DMS53 (cell line): ENCODE data around the gene CDK6.
A peak's percentile ranks its signal among the peaks of the same experiment; 100 is the strongest.
"Not testable (repeated sequence)": the region's sequence is repeated elsewhere in the genome, so short reads cannot be mapped to it uniquely, and the experiment has no call there.

Source experiments
- DNase-seq: peaks from one replicate; lab custom pipeline; 2025; lab: John Stamatoyannopoulos, UW

The CDK6 gene

DNA sequence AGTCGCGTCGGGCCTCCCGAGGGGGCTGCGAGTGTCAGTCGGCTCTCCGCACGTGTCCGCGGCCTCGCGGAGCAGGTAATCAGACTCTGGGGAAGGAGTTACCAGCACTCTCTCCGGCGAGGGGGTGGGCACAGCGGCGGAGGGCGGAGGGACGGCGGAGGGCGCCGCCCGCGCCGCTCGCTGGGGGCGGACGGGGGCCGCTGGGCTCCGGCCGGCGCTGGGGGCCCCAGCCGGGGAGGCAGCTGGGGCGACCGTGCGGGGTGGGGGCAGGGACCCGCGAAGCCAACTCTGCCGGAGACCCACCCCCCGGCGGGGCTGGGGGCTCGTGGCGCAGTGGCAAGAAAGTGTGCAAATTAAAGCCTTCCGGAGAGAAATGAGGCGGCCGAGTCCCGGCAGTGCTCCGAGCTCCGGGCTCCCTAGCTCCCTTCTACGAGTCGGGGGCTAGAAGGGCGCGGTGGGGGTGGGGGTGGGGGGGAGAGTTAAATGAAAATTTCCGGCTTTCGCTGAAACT, at the start of gene CDK6:
Gene CDK6, minus strand, starts transcription at position 85 of the 511 bp plus-strand sequence. CDS start 3,250 bp downstream, outside the sequence.
- DNase-seq: peak; percentile 92

DNA sequence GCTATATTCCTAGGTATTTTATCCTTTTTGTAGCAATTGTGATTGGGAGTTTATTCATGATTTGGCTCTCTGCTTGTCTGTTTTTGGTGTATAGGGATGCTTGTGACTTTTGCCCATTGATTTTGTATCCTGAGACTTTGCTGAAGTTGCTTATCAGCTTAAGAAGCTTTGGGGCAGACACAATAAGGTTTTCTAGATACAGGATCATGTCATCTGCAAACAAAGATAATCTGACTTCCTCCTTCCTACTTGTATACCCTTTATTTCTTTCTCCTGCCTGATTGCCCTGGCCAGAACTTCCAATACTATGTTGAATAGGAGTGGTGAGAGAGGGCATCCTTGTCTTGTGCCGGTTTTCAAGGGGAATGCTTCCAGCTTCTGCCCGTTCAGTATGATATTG, 49.7 kb upstream of the CDK6 start:
- DNase-seq: not testable (repeated sequence)

DNA sequence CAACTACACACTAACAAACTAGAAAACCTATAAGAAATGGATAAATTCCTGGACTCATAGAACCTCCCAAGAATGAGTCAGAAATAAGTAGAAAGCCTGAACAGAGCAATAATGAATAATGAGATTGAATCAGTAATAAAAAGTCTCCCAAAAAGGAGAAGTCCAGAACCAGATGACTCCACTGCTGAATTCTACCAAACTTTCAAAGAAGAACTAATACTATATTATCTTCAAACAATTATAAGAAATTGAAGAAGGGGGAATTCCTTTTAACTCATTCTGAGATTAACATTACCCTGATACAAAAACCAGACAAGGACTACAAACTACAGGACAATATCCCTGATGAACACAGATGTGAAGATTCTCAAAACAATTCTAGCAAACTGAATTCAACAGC, 47.8 kb upstream of the CDK6 start:
- no peak for DNase-seq

DNA sequence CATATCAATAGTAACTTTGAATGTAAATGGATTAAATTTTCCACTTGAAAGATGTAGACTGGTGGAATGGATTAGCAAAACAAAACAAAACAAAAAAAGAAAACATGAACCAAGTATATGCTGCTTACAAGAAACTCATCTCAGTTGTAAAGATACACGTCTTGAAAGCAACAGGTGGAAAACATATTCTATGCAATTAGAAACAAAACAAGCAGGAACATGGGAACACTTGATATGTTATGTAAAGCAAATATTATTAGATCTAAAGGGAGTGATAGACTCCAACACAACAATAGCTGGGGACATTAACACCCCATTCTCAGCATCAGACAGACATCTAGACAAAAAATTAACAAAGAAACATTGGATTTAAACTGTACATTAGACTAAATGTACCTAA, 46.4 kb upstream of the CDK6 start:
- DNase-seq: no peak

DNA sequence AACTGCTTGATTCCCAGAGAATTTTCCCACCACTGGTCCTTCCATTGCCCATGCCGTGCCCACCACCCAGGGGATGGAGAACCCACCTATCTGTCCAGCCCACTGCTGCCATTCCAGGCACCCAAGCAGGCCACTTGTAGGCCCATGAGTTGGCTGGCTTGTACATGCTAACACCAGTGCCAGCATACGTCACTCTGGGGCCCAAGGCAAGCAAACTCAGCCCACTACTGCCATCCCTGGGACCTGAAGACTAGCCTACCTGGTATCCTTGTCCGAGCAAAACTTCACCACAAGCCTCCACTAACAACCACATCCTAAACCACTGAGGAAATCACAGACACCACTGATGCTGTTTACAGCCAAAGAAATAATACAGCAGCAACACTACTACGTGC, 44.7 kb upstream of the CDK6 start:
- DNase-seq: no peak

DNA sequence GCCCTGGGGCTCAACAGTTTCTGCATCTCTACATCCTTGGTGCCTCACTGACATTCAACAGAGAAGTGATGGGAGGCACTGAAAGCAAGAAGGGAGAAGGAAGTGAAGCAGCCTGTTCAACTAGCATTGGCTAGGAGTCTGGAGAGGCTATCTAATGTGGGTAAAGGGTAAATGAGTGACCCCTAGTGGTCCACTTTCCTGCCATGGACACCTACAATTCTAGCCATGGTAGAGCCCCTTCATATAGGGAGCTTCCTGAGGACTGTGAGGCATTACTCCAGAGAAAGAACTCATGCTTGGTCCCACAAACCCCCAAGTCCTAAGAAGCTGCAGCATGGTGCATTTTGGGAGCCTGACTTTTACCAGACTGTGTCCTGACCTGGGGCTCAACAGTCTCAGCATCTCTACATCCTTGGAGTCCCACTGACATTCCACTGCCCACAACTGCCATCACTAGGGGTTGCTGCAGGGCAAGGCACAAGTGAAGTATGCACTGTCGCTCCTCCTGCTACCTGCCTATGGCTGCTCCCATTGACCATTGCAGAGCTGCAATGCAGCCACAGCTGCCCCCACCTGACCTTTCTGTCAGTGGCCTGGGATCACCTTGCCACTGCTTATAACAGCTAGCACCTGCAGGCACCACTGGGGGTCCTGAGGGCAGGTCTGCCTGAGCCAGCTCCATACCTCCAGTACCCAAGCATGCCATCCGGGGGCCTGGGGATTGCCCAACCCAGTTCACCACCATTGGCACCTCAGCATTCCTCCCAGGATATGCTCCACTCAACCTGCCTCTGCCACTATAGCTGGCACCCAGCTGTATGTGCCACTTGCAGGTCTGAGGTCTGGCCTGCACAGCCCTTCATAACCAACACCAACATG, 44.1 kb upstream of the CDK6 start:
- peak; percentile 65 for DNase-seq

DNA sequence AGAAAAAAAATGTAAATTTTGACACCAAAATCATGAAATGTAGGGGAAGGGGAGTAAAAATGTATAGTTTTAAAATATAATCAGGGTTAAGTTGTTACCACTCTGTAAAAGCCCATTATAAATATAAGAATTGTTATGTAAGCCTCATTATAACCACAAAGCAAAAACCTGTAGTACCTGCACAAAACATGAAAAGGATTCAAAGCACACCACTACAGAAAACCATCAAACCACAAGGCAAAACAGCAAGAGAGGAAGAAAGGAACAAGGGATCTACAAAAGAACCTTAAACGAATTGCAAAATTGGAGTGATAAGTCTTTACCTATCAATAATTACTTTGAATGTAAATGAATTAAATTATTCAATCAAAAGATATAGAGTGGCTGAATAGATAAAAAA, 41.0 kb upstream of the CDK6 start:
- no peak for DNase-seq

DNA sequence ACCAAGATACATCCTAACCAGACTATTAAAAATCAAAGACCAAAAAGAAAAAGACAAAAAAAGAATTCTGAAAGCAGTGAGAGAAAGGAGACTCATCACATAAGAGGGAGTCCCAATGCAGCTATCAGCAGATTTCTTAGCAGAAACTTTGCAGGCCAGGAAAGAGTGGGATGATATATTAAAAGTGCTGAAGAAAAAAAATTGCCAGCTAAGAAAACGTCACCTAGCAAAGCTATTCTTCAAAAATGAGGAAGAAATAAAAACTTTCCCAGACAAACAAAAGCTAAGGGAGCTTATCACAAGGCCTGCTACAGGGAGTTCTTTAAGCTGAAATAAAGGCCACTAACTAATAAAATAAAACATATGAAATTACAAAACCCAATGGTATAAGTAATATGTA, 40.5 kb upstream of the CDK6 start:
- DNase-seq: no peak

DNA sequence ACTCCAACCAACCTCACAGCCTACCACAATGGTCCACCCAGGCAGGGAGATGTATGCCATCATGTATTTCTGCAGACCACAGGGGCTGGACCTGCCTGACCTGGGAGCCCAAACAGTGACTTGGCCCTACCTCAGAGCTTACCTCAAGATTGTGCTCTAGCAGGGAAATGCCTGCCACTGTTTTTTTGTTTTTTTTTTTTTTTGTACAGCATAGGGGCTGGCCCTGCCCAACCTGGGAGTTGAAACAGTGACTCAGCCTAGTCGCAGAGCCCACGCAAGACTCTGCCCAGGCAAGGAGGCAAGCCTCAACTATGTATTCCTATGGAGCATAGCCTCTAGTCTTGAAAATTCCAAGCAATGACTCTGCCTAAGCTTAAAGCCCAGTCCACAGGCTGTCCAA, 39.3 kb upstream of the CDK6 start:
- DNase-seq: no peak

DNA sequence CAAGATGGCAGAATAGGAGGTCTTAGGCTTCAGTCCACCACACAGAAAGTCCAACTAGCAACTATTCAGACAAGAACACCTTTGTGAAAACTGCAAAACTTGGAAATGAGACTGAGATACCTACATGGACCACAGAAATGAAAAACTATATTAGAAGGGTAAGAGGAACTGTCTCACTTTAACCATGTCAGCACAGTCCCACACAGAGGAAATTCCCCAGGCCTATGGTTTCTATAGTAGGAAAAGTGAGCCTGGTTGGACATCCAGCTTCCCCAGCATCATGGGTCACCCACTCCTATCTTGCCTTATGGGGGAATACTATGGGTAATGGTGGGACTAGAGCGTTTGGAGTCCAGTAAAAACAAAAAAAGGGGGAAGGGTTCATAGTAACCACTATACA, 38.8 kb upstream of the CDK6 start:
- no peak for DNase-seq

DNA sequence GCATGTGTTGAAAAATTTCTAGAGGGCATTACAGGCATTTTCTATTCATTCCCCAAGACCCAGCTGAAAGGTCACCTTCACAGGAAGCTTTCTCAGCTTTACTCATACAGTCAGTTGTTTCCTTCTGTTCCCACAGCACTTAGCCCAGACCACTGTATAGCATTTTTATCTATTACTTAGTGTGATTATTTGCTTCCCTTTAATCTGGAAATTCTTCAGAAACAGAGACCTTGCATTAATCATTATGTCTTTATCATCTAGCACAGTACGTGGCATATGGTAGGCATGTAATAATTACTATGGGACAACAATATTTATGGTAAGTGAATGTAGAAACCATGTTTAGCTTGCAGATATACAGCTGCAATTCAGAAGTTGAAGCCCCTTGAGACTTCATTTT, 38.2 kb upstream of the CDK6 start:
- no peak for DNase-seq

DNA sequence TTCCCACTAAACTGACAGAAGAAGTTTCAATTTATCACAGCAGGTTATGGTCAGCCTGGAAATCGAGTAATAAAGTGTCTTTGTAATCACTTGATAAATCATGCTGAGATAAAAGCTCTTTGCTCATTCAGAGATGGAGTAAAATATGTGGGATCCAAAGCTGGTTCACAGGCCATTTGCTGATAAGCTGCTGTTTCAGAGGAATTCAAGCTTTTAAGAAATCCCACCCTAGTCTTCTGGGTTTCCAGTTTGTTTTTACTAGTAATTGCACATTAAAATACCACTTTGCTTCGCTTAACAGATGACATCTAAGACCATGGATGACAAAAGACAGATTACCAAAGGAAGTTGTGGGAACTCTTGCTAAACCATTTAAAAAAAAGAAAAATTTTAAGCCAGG, 37.4 kb upstream of the CDK6 start:
- DNase-seq: no peak

DNA sequence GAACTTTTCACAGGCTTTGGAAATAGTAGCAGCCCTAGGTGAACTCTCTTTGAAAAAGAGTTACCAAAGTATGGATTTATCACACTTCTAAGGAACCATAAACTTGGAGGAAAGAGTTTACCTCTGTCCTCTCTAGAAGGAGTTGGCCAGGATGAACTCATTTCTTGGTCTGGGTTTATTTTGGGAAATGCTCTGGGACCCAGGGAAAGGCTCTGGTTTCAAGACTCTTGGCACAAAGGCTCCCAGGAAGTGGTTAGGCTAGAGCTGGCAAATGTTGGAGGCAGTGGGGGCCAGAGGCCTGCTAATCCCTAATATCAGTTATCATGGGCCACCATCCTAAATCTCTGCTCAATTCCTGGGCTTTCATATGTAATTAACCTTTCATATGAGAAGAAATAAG, 36.3 kb upstream of the CDK6 start:
- DNase-seq: no peak

DNA sequence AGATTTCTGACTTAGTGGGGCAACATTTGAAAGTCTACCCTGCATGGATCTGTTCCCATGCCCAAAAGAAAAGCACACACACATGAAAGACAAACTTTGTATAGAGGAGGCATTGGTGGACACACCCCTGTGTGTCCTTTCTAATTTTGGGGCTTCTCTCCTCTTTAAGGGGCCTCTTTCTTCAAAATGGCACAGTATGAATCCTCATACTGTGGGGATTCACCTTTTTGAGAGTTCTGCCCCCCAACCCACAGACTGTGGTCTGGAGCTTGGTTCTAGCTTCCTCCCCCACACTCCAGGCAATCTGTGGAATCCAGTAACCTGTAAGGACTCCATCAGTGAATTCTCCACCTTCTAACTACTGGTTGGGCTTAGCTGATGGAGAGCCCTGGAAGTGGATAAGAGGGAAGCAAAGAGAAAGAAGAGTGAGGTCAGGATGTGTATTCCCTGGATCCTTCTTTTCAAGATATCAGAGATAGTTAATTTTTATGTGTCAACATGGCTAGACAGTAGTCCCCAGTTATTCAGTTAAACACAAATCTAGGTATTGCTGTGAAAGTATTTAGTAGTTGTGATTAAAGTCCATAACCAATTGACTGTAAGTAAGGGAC, 32.4 kb upstream of the CDK6 start:
- no peak for DNase-seq

DNA sequence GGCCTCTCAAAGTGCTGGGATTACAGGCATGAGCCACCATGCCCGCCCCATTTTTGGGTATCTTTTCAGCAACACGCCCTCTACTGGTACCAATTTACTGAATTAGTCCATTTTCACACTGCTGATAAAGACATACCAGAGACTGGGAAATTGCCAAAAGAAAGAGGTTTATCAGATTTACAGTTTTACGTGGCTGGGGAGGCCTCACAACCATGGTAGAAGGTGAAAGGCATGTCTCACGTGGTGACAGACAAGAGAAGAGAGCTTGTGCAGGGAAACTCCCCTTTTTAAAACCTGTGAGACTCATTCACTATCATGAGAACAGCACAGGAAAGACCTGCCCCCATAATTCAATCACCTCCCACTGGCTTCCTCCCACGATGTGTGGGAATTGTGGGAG, 27.8 kb upstream of the CDK6 start:
- DNase-seq: peak; percentile 60

DNA sequence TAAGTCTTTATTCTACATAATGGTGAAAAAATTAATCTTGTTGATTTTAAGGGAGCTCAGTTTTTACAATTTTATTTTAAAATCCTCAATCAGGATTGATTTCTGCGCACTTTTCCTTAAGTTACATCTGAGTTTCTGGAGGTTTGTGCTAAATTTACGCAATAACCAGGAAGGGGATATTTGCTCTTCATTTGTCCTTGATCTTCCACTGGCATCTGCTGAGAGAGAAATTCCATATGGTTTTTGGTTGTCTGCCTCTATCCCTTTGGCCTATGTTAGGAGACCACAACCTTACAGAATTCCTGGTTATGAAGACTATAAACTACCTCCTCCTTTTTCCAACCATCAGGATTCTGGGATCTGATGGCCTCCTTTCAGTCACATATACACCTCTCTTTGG, 20.1 kb upstream of the CDK6 start:
- DNase-seq: no peak

DNA sequence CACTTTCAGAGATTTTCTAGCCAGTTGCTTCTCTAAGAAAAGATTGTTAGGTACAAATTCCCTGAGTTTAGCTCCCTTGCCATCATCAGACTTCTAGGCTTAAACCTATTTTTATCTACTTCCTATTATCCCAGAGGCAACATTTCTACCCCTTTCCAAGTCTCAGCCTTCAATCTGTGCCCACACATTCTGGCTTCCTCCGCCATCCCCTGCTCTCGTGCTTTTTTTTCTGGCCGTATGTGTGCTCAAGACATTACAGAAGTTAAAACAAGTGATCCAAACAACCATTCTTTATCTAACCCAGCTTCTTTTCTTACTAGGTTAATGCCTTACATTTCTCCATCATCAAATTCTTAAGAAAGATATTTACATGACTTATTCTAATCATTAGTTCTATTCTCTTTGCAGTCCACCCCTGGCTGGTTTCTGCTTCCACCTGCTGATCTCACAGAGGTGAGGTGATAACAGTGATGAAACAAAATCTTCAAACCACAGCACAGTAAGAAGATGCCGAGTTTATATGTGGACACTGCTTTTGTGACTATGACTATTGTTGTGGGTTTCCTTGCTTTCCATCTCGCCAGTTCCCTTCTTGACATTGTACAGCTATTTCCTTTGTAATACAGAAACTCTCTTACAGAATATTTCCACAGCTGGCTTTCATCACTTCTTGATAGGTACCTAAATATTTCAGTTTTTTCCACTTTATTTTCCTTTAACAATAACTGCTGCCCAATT, 18.3 kb upstream of the CDK6 start:
- no peak for DNase-seq

DNA sequence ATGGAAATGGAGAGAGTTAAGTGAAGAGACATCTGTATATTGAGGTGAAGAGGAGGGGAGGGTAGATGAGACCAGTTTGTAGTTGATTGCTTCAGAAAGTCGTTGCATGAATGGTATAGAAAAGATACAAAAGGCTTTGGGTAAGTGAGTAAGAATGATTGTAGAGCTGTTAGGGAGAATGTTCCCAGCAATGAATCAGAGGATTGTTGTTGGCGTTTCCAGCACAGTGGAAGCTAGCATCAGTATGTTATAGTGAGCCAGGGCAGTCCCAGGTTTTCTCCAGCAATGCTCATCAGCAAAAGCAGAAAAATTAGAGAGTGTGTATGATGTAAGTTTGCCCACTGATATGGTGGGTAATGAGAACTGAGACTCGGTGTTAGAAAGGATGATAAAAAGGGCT, 15.4 kb upstream of the CDK6 start:
- no peak for DNase-seq

DNA sequence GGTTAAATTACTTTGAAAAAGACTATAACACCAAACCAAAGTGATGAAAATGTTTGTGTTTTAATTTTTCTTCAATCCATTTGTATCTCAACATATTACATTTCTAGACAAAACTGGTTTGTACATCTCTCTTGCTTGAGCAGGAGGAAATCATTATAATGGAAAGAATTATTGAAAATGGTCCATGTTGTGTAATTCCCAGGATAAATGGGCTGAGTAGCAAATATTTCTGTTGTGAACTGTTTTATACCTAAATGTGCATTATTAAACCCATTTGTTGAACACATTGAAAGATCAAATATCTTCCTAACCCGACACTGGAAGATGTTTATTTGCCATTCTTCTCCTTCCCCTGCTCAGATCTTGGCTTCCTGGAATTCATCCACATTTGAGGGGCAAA, 14.1 kb upstream of the CDK6 start:
- DNase-seq: no peak

DNA sequence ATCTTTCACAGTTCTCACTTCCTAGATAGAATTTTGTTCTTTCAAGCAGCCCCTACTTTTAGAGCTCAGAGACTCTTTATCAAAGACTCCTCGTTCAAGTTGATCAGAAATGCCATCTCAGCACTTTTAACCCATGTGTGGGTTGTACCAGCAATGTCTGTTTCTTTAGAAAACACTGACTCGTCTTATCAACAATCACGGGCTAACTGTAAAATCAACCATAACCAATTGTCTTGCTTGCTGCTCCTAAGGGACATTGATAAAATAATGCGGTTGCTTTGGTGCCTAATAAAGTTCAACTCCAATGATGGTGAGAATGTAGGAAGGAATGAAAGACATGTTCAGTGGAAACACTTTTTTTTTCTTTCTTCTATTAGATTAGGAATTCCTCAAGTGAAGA, 12.9 kb upstream of the CDK6 start:
- no peak for DNase-seq

DNA sequence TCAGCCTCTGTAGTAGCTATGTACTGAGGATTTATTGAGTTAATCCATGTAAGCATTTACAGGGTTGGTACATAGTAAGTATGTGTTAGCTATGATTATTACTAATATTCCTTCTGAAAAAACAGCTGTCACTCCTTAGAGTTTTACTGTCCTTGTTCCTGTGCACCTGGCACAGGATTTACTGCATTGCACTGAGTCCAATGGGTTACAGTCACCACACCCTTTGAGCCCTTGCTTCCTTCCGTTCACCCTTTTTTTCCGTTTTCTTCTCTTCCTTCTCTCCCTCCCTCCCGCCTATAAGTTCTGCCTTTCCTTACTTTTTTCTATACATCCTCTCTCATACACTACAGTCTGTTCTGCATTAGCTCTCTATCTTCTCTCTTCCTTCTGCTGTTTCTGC, 12.5 kb upstream of the CDK6 start:
- no peak for DNase-seq

DNA sequence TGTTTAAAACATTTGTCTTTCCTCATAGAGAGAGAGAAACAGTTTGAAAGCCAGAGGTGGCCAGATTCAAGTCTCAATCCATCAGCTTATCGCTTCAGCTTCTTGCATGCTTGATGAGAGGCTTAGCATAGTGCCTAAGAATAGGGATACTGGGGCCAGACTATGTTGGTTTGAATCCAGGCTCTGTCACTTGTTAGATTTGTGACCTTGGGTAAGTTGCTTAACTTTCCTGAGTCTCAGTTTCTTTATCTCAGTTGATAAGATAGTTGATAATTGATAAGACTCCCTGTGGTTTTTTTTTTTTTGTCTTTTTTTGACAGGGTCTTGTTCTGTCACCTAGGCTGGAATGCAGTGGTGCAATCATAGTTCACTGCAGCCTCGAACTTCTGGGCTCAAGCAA, 12.1 kb upstream of the CDK6 start:
- no peak for DNase-seq

DNA sequence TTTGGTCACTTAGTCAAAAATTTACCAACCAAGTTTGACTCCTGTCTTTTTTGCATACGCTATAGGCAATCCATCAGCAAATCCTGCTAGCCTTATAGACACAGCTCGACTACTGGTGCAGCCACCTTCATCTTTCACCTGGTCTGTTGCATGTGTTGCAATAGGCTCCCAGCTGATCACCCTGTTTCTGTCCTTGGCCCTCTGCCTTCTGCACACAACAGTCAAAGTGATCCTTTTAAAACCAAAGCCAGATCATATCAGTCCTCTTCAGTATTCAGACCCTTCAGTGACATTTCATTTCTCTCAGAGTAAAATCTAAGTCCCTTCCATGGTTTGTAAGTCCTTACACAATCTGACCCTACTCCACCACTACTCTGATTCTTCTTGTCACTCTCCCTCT, 10.9 kb upstream of the CDK6 start:
- no peak for DNase-seq
